Omental fat pad (tissue), 4 donors: ENCODE measurements around the gene RGS2. TPM values are rescaled to one million over a fixed set of nuclear protein-coding genes. Genes with fewer than 3 reads are reported as not detected.

Experiments
- ATAC-seq: fragments of 150-250 bp; one replicate; pipeline ENCODE4 v1.9.1; 2016; ENCODE audit warnings: mild to moderate bottlenecking, moderate library complexity; ENCODE audit not compliant: low FRiP score
- DNase-seq: peaks from one replicate; pipeline ENCODE4 v3.0.0-alpha.2; 2019; ENCODE audit warnings: low spot score
- CTCF ChIP-seq, 3 donors: fragments of 450-650 bp; IDR thresholded peaks; one replicate each; pipeline ENCODE4 v1.5.1; 2016 to 2017; ENCODE audit warnings: antibody characterized with exemption in 3 of 3, mild to moderate bottlenecking in 3 of 3, moderate library complexity in 2 of 3
- total RNA-seq, 4 donors: library from RNA; depleted of rRNA; stranded (reverse); fragments of >200 nt; gene quantifications; one replicate each; pipeline ENCODE4 v1.1.0, GENCODE V29; 2016

The RGS2 gene
- total RNA-seq: 100 to 1,000 TPM in 3 of 4 donors, 10 to 100 TPM in 1; 92.2 to 375 (median 140) TPM

- ATAC-seq (peak; percentile 97), DNase-seq (peak; percentile 83)
- TF ChIP-seq CTCF (IDR thresholded peaks at IDR 0.05): no peak
Observed at GRCh38 chr1:192808518-192809306, at the start of gene RGS2. Gene RGS2 (plus strand): TSS chr1:192809039. CDS start chr1:192809072, 33 bp downstream.

DNA sequence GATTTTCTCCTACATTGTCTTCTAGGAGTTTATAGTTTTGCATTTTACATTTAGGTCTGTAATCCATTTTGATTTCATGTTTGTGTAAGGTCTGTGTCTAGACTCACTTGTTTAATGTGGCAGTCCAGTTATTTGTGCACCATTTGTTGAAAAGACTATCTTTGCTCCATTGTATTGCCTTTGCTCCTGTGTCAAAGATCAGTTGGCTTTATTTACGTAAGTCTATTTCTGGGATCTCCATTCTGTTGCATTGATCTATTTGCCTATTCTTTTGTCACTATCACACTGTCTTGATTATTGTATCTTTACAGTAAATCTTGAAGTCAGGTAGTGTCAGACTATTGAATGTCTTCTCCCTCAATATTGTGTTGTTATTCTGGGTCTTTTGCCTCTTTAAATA lies 49.7 kb upstream of the RGS2 start:
- DNase-seq: no peak
- no peak for ATAC-seq
- no peak for TF ChIP-seq CTCF (IDR thresholded peaks at IDR 0.05)

GRCh38 chr1:192762265-192762664 lies 46.6 kb upstream of the RGS2 start:
- no peak for TF ChIP-seq CTCF (IDR thresholded peaks at IDR 0.05)
- DNase-seq: no peak
- no peak for ATAC-seq

GRCh38 chr1:192763243-192763642 lies 45.6 kb upstream of the RGS2 start:
- DNase-seq (no peak), ATAC-seq (peak; percentile 70)
- TF ChIP-seq CTCF (IDR thresholded peaks at IDR 0.05): no peak

- TF ChIP-seq CTCF (IDR thresholded peaks at IDR 0.05): no peak
- DNase-seq: no peak
- peak; percentile 44 for ATAC-seq
Observed at GRCh38 chr1:192763756-192764155, 45.1 kb upstream of the RGS2 start.

DNA sequence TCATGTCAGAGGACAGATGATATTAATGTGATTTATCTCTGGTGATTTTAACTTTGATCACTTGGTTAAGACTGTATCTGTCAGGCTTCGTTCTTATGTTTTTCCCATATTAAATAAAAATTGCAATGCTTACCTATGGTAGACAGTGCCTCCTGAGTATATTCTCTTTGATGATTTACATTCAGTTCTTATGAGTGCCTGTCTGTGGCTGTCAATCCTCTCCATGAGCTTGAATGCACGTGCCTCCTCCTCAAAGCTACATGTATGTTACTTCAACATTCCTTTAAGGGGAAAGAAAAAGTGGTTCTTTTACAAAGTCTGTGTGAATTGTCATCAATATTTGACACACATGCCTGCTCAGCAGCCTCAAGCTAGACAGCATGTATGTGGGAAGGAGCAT lies 44.2 kb upstream of the RGS2 start:
- no peak for TF ChIP-seq CTCF (IDR thresholded peaks at IDR 0.05)
- ATAC-seq (no peak), DNase-seq (no peak)

- no peak for ATAC-seq
Observed at GRCh38 chr1:192766009-192766625, 42.7 kb upstream of the RGS2 start.

More at GRCh38 chr1:192766009-192766625, 42.7 kb upstream of the RGS2 start:
- no peak for DNase-seq
- TF ChIP-seq CTCF (IDR thresholded peaks at IDR 0.05): no peak
